HepG2 (cell line): Measurements from ENCODE around the gene HIBADH.

Experiments used
- BHLHE40 ChIP-seq: IDR thresholded peaks from 2 replicates; pipeline ENCODE4 v1.6.1; 2011; ENCODE audit warnings: low read length, improper control_type of control experiment
- CHD2 ChIP-seq: IDR thresholded peaks from 2 replicates; pipeline ENCODE4 v1.6.1; 2011; ENCODE audit warnings: low read depth, low read length, improper control_type of control experiment
- CTCF ChIP-seq: sonication (generic); formaldehyde crosslinking; IDR thresholded peaks from 2 replicates; pipeline ENCODE4 v1.5.0; 2020; ENCODE audit warnings: mild to moderate bottlenecking, missing genetic modification reagents, moderate library complexity
- EEA1 ChIP-seq: sonication (generic); formaldehyde crosslinking; IDR thresholded peaks from 2 replicates; pipeline ENCODE4 v1.5.1; 2020; ENCODE audit warnings: mild to moderate bottlenecking, missing genetic modification reagents, borderline replicate concordance
- POLR2AphosphoS5 ChIP-seq: IDR thresholded peaks from 2 replicates; pipeline ENCODE4 v1.6.1; 2012; ENCODE audit warnings: low read depth, low read length
- TAF1 ChIP-seq: sonication (generic); formaldehyde crosslinking; IDR thresholded peaks from 2 replicates; pipeline ENCODE4 v1.4.0; 2020; ENCODE audit warnings: missing genetic modification reagents
- TCF12 ChIP-seq, 2 experiments: fragments of 450-650 bp in 1 of 2; sonication (generic) in 1 of 2; formaldehyde crosslinking in 1 of 2; IDR thresholded peaks; 2 replicates each; pipeline versions ENCODE4 v1.6.1 to v1.8.0; 2017 to 2022; ENCODE audit warnings: antibody characterized with exemption in 1 of 2, mild to moderate bottlenecking in 1 of 2, missing genetic modification reagents in 1 of 2, moderate library complexity in 1 of 2
- TCF7L2 ChIP-seq: IDR thresholded peaks from 2 replicates; pipeline ENCODE4 v1.6.1; 2011; ENCODE audit warnings: mild to moderate bottlenecking, low read depth, low read length, moderate library complexity
- USF2 ChIP-seq, 2 experiments: sonication (generic) in 1 of 2; formaldehyde crosslinking in 1 of 2; IDR thresholded peaks; 2 replicates each; pipeline versions ENCODE4 v1.5.1 to v1.6.1; 2011 to 2020; ENCODE audit warnings: borderline replicate concordance in 1 of 2, low read depth in 1 of 2, low read length in 1 of 2, mild to moderate bottlenecking in 1 of 2, missing genetic modification reagents in 1 of 2, moderate library complexity in 1 of 2
- YY1 ChIP-seq: IDR thresholded peaks from 2 replicates; pipeline ENCODE4 v1.6.1; 2011; ENCODE audit warnings: low read length, low read depth, moderate library complexity, mild to moderate bottlenecking; ENCODE audit not compliant: insufficient read depth, insufficient replicate concordance
- ZNF335 ChIP-seq: sonication (generic); formaldehyde crosslinking; IDR thresholded peaks from 2 replicates; pipeline ENCODE4 v1.4.0; 2020; ENCODE audit warnings: missing genetic modification reagents
- TF ChIP-seq, protein P1 (sequence below): sonication (generic); formaldehyde crosslinking; conservative IDR thresholded peaks from 2 replicates; pipeline ENCODE4 v1.4.0; 2020; ENCODE audit warnings: missing genetic modification reagents

GRCh38 chr7:27640884-27641574, 21.7 kb downstream of the HIBADH start:
- TF ChIP-seq CTCF (CRISPR knock-in tag) (no peak), USF2 (IDR thresholded peaks at IDR 0.05; ENCODE audit: low read depth, low read length) (no peak), USF2 (CRISPR knock-in tag; IDR thresholded peaks at IDR 0.05; ENCODE audit: borderline replicate concordance) (no peak), YY1 (no peak), CHD2 (no peak), EEA1 (no peak), POLR2AphosphoS5 (no peak), TCF7L2 (no peak), ZNF335 (no peak), BHLHE40 (no peak), TCF12 (IDR thresholded peaks at IDR 0.05) (no peak), TCF12 (CRISPR knock-in tag; IDR thresholded peaks at IDR 0.05) (no peak), TAF1 (CRISPR knock-in tag) (no peak)
- TF ChIP-seq, protein P1, sequence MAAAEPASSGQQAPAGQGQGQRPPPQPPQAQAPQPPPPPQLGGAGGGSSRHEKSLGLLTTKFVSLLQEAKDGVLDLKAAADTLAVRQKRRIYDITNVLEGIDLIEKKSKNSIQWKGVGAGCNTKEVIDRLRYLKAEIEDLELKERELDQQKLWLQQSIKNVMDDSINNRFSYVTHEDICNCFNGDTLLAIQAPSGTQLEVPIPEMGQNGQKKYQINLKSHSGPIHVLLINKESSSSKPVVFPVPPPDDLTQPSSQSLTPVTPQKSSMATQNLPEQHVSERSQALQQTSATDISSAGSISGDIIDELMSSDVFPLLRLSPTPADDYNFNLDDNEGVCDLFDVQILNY (CRISPR knock-in tag), result no peak
